OCI-LY1 (cell line): ENCODE data around the gene ZFP3.

ENCODE experiments used
- CTCF ChIP-seq: fragments of 200-600 bp; sonication (generic), shearing (Covaris generic); IDR thresholded peaks from 2 replicates; pipeline ENCODE4 v1.5.1; 2017; ENCODE audit warnings: mild to moderate bottlenecking, antibody characterized with exemption, low read length, moderate library complexity, mixed read lengths
- EZH2 ChIP-seq: fragments of 200-600 bp; sonication (generic), shearing (Covaris generic); IDR thresholded peaks from 2 replicates; pipeline ENCODE4 v1.8.0; 2017; ENCODE audit warnings: borderline replicate concordance, mixed run types, mild to moderate bottlenecking, antibody characterized with exemption, low read length, moderate library complexity, mixed read lengths

- TF ChIP-seq CTCF (no peak), EZH2 (no peak)
Observed at GRCh38 chr17:5042157-5043022, 35.9 kb upstream of the ZFP3 start.
